H9 (cell line): ENCODE data around the gene AKIRIN2. TPM values are rescaled to one million over a fixed set of nuclear protein-coding genes. Genes with fewer than 3 reads are reported as not detected.

Source experiments
- DNase-seq: peaks from one replicate; pipeline ENCODE4 v3.0.0-alpha.2; 2017
- H2AFZ ChIP-seq: one replicate; pipeline ENCODE4 v1.6.1; 2013; ENCODE audit warnings: mild to moderate bottlenecking, low read length, control low read depth, moderate library complexity
- H2AK5ac ChIP-seq: 2 replicates; pipeline ENCODE4 v1.6.1; 2013; ENCODE audit warnings: low read length, control low read depth, mixed read lengths; ENCODE audit not compliant: insufficient read length
- H2BK120ac ChIP-seq: one replicate; pipeline ENCODE4 v1.6.1; 2013; ENCODE audit warnings: low read depth, mild to moderate bottlenecking, low read length, control low read depth, inconsistent platforms; ENCODE audit not compliant: poor library complexity, severe bottlenecking
- H2BK12ac ChIP-seq: 2 replicates; pipeline ENCODE4 v1.6.1; 2013; ENCODE audit warnings: low read length, control low read depth, mixed read lengths, low read depth; ENCODE audit not compliant: insufficient read length
- H2BK15ac ChIP-seq: 2 replicates; pipeline ENCODE4 v1.6.1; 2013; ENCODE audit warnings: low read depth, low read length, control low read depth
- H2BK20ac ChIP-seq: one replicate; pipeline ENCODE4 v1.6.1; 2013; ENCODE audit warnings: low read depth, mild to moderate bottlenecking, low read length, control low read depth, inconsistent platforms; ENCODE audit not compliant: poor library complexity, severe bottlenecking
- H2BK5ac ChIP-seq: 2 replicates; pipeline ENCODE4 v1.6.1; 2013; ENCODE audit warnings: low read length, control low read depth, mixed read lengths; ENCODE audit not compliant: insufficient read length
- H3K14ac ChIP-seq: 2 replicates; pipeline ENCODE4 v1.6.1; 2013; ENCODE audit warnings: low read length, control low read depth; ENCODE audit not compliant: insufficient read depth
- H3K18ac ChIP-seq: 2 replicates; pipeline ENCODE4 v1.6.1; 2013; ENCODE audit warnings: low read depth, mild to moderate bottlenecking, mixed read lengths, low read length, control low read depth; ENCODE audit not compliant: insufficient read length
- H3K23ac ChIP-seq: 2 replicates; pipeline ENCODE4 v1.6.1; 2013; ENCODE audit warnings: low read length, control low read depth, mixed read lengths, low read depth; ENCODE audit not compliant: insufficient read length
- H3K23me2 ChIP-seq: 2 replicates; pipeline ENCODE4 v1.6.1; 2013; ENCODE audit warnings: low read depth, mild to moderate bottlenecking, mixed read lengths, low read length, control low read depth; ENCODE audit not compliant: insufficient read length, poor library complexity, severe bottlenecking
- H3K27ac ChIP-seq: 2 replicates; pipeline ENCODE4 v1.5.1; 2013; ENCODE audit warnings: low read length, control low read depth, mixed read lengths, low read depth; ENCODE audit not compliant: insufficient read length
- H3K27me3 ChIP-seq: 2 replicates; pipeline ENCODE4 v1.6.1; 2013; ENCODE audit warnings: low read length, control low read depth, inconsistent platforms; ENCODE audit not compliant: insufficient read depth
- H3K4ac ChIP-seq: 2 replicates; pipeline ENCODE4 v1.6.1; 2013; ENCODE audit warnings: low read depth, mild to moderate bottlenecking, control low read depth, inconsistent platforms, low read length, moderate library complexity
- H3K4me1 ChIP-seq: 2 replicates; pipeline ENCODE4 v1.6.1; 2013; ENCODE audit warnings: low read length, control low read depth, inconsistent platforms; ENCODE audit not compliant: insufficient read depth
- H3K4me2 ChIP-seq: 2 replicates; pipeline ENCODE4 v1.6.1; 2013; ENCODE audit warnings: low read length, control low read depth, mixed read lengths; ENCODE audit not compliant: insufficient read length, insufficient read depth
- H3K56ac ChIP-seq: 2 replicates; pipeline ENCODE4 v1.6.1; 2013; ENCODE audit warnings: low read depth, mild to moderate bottlenecking, mixed read lengths, low read length, control low read depth; ENCODE audit not compliant: insufficient read length
- H3K79me1 ChIP-seq: 2 replicates; pipeline ENCODE4 v1.6.1; 2013; ENCODE audit warnings: low read depth, mild to moderate bottlenecking, moderate library complexity, low read length, control low read depth, inconsistent platforms; ENCODE audit not compliant: insufficient read depth, poor library complexity, severe bottlenecking
- H3K79me2 ChIP-seq: 2 replicates; pipeline ENCODE4 v1.6.1; 2013; ENCODE audit warnings: low read length, control low read depth, inconsistent platforms; ENCODE audit not compliant: insufficient read depth
- H3K9ac ChIP-seq: 2 replicates; pipeline ENCODE4 v1.6.1; 2013; ENCODE audit warnings: low read length, control low read depth, mixed read lengths; ENCODE audit not compliant: insufficient read length; ENCODE audit errors: extremely low read depth
- H3K9me3 ChIP-seq: one replicate; pipeline ENCODE4 v1.6.1; 2013; ENCODE audit warnings: low read depth, low read length, inconsistent platforms; ENCODE audit not compliant: control insufficient read depth
- H3T11ph ChIP-seq: one replicate; pipeline ENCODE4 v1.6.1; 2013; ENCODE audit warnings: mild to moderate bottlenecking, low read length, control low read depth, inconsistent platforms
- H4K20me1 ChIP-seq: one replicate; pipeline ENCODE4 v1.6.1; 2013; ENCODE audit not compliant: control insufficient read depth, insufficient read length, insufficient read depth
- H4K5ac ChIP-seq: 2 replicates; pipeline ENCODE4 v1.6.1; 2013; ENCODE audit warnings: low read depth, mild to moderate bottlenecking, mixed read lengths, low read length, control low read depth; ENCODE audit not compliant: insufficient read length
- H4K8ac ChIP-seq: replicated peaks from 2 replicates; pipeline ENCODE4 v1.6.1; 2013; ENCODE audit warnings: low read length, control low read depth, mixed read lengths, low read depth; ENCODE audit not compliant: insufficient read length
- H4K91ac ChIP-seq: 2 replicates; pipeline ENCODE4 v1.6.1; 2013; ENCODE audit warnings: low read depth, mild to moderate bottlenecking, moderate library complexity, mixed read lengths, low read length, control low read depth; ENCODE audit not compliant: insufficient read length
- H3K27ac Mint-ChIP-seq, 3 experiments: 2 replicates in 2 of 3; 3 replicates in 1 of 3; pipeline ENCODE4 v1.8.0; 2020 to 2021; ENCODE audit warnings: mixed read lengths in 3 of 3, mild to moderate bottlenecking in 1 of 3, moderate library complexity in 1 of 3
- H3K27me3 Mint-ChIP-seq: 2 replicates; pipeline ENCODE4 v1.8.0; 2021; ENCODE audit warnings: low read depth, mild to moderate bottlenecking, moderate library complexity, mixed read lengths
- H3K36me3 Mint-ChIP-seq, 3 experiments: 2 replicates in 2 of 3; 3 replicates in 1 of 3; pipeline ENCODE4 v1.8.0; 2020 to 2021; ENCODE audit warnings: low read depth in 3 of 3, mixed read lengths in 3 of 3; ENCODE audit not compliant: insufficient read depth in 1 of 3
- H3K4me1 Mint-ChIP-seq, 2 experiments: 2 replicates each; pipeline ENCODE4 v1.8.0; 2020; ENCODE audit warnings: mixed read lengths in 2 of 2
- H3K4me3 Mint-ChIP-seq, 2 experiments: 2 replicates in 1 of 2; 3 replicates in 1 of 2; pipeline ENCODE4 v1.8.0; 2020 to 2021; ENCODE audit warnings: mild to moderate bottlenecking in 2 of 2, mixed read lengths in 2 of 2, moderate library complexity in 1 of 2
- H3K9me3 Mint-ChIP-seq, 2 experiments: 2 replicates in 1 of 2; 3 replicates in 1 of 2; pipeline ENCODE4 v1.8.0; 2020; ENCODE audit warnings: mild to moderate bottlenecking in 2 of 2, mixed read lengths in 2 of 2, moderate library complexity in 1 of 2
- CTCF ChIP-seq: fragments of 200-600 bp; sonication (generic); conservative IDR thresholded peaks from 3 replicates; pipeline ENCODE4 v1.8.0; 2021; ENCODE audit warnings: antibody characterized with exemption, mild to moderate bottlenecking
- total RNA-seq: library from RNA; stranded (reverse); gene quantifications from 2 replicates; pipeline ENCODE4 v1.2.1, GENCODE V29; 2021

The AKIRIN2 gene
- total RNA-seq, 1 experiment from 2014 or later, result 75.7 TPM

DNA sequence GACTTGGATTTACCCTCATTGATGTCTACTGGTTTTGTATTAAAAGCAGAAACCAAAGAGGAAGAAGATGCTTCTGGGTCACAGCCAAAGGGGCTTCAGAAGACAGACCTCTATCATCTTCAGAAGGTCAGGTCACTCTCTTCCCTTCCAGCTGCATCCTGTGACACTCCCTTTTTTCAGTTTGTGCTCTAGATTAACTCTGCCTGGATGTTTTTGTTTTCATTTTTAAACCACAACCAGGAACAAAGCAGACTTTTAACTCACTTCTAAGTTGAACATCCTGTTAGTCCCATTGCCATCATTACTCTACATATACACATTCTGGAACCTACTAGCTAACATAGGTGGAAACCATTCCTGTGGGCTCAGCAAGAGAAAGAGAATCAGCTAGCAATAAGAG, 45.2 kb downstream of the AKIRIN2 start:
- no peak overlapping the region for H3K4ac ChIP-seq
- no peak overlapping the region for H4K8ac ChIP-seq
- H3K9me3 ChIP-seq, result no peaks in the 10 kb centered on the region
- H2BK15ac ChIP-seq, result no peak overlapping the region
- H3K18ac ChIP-seq, result no peak overlapping the region
- Mint-ChIP-seq H3K4me3 (no peak overlapping the region), H3K9me3 (no peaks in the 10 kb centered on the region), H3K4me1 (peaks cover 26% of the 10 kb centered on the region in 2 experiments), H3K36me3 (peaks cover 29 to 63% (median 62%) of the 10 kb centered on the region in 3 experiments), H3K27me3 (no peaks in the 10 kb centered on the region), H3K27ac (no peak overlapping the region)
- H3K56ac ChIP-seq, result no peak overlapping the region
- H3K79me1 ChIP-seq, result no peaks in the 10 kb centered on the region
- no peak for DNase-seq
- H2BK120ac ChIP-seq, result no peak overlapping the region
- no peak overlapping the region for H3K9ac ChIP-seq
- H4K91ac ChIP-seq, result no peak overlapping the region
- no peak overlapping the region for H2AFZ ChIP-seq
- no peak overlapping the region for H3T11ph ChIP-seq
- H3K4me1 ChIP-seq, result no peaks in the 10 kb centered on the region; the same call in 1 of the 2 replicates
- no peak for TF ChIP-seq CTCF
- no peak overlapping the region for H3K23ac ChIP-seq
- H3K79me2 ChIP-seq, result no peaks in the 10 kb centered on the region
- H3K23me2 ChIP-seq, result no peaks in the 10 kb centered on the region
- H2BK12ac ChIP-seq, result no peak overlapping the region
- no peak overlapping the region for H3K14ac ChIP-seq
- H3K27ac ChIP-seq, result no peak overlapping the region
- no peak overlapping the region for H2AK5ac ChIP-seq
- no peak overlapping the region for H2BK5ac ChIP-seq
- H4K5ac ChIP-seq, result no peak overlapping the region
- H3K4me2 ChIP-seq, result no peak overlapping the region
- H2BK20ac ChIP-seq, result no peak overlapping the region
- H3K27me3 ChIP-seq, result no peaks in the 10 kb centered on the region
- H4K20me1 ChIP-seq, result no peaks in the 10 kb centered on the region
